Thyroid gland (tissue), 4 donors: ENCODE data around the gene SCFD2. TPM values are rescaled to one million over a fixed set of nuclear protein-coding genes. Genes with fewer than 3 reads are reported as not detected.
"Not testable (repeated sequence)": the region's sequence is repeated elsewhere in the genome, so short reads cannot be mapped to it uniquely, and the experiment has no call there.

Source experiments
- DNase-seq, 2 donors: peaks; one replicate each; pipeline ENCODE4 v3.0.0-alpha.2; 2019
- H3K27ac ChIP-seq, 3 donors: fragments of 200-600 bp; sonication (generic); 1 replicate in 2 of 3; 2 replicates in 1 of 3; pipeline ENCODE4 v1.5.1; 2016 to 2019; ENCODE audit warnings: mild to moderate bottlenecking in 1 of 3, moderate library complexity in 1 of 3
- H3K27me3 ChIP-seq: fragments of 200-600 bp; sonication (generic); one replicate; pipeline ENCODE4 v1.5.1; 2019
- H3K36me3 ChIP-seq, 2 donors: fragments of 200-600 bp; sonication (generic); one replicate each; pipeline ENCODE4 v1.5.1; 2016 to 2019
- H3K4me1 ChIP-seq, 2 donors: fragments of 200-600 bp; sonication (generic); one replicate each; pipeline ENCODE4 v1.5.1; 2017 to 2019
- H3K4me3 ChIP-seq, 3 donors: fragments of 200-600 bp; sonication (generic); replicated peaks in 1 of 3; 1 replicate in 2 of 3; 2 replicates in 1 of 3; pipeline ENCODE4 v1.5.1; 2016; ENCODE audit warnings: mild to moderate bottlenecking in 1 of 3
- H3K9me3 ChIP-seq: fragments of 200-600 bp; sonication (generic); one replicate; pipeline ENCODE4 v1.5.1; 2017
- POLR2A ChIP-seq, 2 donors: fragments of 450-650 bp; IDR thresholded peaks; one replicate each; pipeline ENCODE4 v1.6.1; 2017; ENCODE audit warnings: antibody characterized with exemption in 2 of 2, mild to moderate bottlenecking in 2 of 2, moderate library complexity in 1 of 2
- WGBS, 2 donors: methylation state at CpG; one replicate each; pipeline ENCODE4 v1.1.5; 2017; 5-methylcytosine and 5-hydroxymethylcytosine counted together
- intact Hi-C: fragments of 100-400 bp; cut with DNase I; formaldehyde crosslinking; loops from one replicate; pipeline ENCODE4 v1.15.1; 2023
- total RNA-seq, 4 donors: library from RNA; depleted of rRNA; stranded (reverse); fragments of >200 nt; gene quantifications; one replicate each; pipeline ENCODE4 v1.2.3, GENCODE V29; 2016
- TF ChIP-seq, protein P1 (sequence below), 6 experiments: fragments of 200-600 bp in 3 of 6; fragments of 450-650 bp in 3 of 6; sonication (generic) in 3 of 6; IDR thresholded peaks; one replicate each; pipeline ENCODE4 v1.5.1; 2016 to 2019; ENCODE audit warnings: antibody characterized with exemption in 6 of 6, mild to moderate bottlenecking in 2 of 6, inconsistent platforms in 1 of 6, moderate library complexity in 1 of 6

SCFD2 gene
- total RNA-seq, 4 donors from 2014 or later: 10.3 to 32.9 (median 28.2) TPM

DNA sequence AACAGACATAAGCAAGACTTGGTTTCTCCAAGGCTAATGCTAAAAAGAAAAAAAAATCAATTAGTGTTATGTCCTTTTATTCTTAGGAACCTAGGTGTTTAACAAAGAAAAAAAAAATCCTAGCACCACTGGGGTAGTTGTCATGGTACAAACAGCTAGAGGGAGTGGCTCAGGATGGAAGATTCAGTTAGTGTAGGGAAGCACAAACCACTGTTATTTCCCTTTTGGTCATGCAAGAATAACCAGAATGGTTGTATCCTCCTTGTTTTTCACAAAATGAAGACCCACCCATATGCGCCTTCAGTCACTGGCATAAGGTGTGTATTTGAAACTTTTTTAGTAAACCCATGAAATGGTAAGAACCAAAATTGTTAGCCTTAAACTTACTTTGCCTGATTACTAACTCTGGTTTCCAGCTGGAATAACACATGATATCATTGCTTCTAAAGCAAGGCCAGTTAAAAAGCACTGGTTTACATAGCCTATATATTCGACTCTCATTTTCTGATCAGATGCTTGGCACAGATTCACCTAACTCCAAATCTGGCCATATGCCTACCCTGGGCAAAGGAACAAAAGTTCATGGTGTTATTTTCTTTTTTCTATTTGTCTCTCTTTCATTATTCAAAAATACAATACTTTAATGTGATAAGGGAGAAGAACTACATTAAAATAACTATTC is 132.6 kb downstream of the SCFD2 start:
- Histone ChIP-seq H3K9me3 (no peaks in the 10 kb centered on the region), H3K27ac (no peak overlapping the region), H3K4me3 (no peak overlapping the region), H3K36me3 (no peaks in the 10 kb centered on the region), H3K4me1 (no peaks in the 10 kb centered on the region), H3K27me3 (no peaks in the 10 kb centered on the region)
- TF ChIP-seq, protein P1, sequence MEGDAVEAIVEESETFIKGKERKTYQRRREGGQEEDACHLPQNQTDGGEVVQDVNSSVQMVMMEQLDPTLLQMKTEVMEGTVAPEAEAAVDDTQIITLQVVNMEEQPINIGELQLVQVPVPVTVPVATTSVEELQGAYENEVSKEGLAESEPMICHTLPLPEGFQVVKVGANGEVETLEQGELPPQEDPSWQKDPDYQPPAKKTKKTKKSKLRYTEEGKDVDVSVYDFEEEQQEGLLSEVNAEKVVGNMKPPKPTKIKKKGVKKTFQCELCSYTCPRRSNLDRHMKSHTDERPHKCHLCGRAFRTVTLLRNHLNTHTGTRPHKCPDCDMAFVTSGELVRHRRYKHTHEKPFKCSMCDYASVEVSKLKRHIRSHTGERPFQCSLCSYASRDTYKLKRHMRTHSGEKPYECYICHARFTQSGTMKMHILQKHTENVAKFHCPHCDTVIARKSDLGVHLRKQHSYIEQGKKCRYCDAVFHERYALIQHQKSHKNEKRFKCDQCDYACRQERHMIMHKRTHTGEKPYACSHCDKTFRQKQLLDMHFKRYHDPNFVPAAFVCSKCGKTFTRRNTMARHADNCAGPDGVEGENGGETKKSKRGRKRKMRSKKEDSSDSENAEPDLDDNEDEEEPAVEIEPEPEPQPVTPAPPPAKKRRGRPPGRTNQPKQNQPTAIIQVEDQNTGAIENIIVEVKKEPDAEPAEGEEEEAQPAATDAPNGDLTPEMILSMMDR (IDR thresholded peaks at IDR 0.05): no peak
- no peak for TF ChIP-seq POLR2A (IDR thresholded peaks at IDR 0.05)
- 82 to 88% methylated on average over 2 of the region's 2 CpGs for WGBS, 2 donors
- DNase-seq: no peak
- intact Hi-C loops: no loop called here

DNA sequence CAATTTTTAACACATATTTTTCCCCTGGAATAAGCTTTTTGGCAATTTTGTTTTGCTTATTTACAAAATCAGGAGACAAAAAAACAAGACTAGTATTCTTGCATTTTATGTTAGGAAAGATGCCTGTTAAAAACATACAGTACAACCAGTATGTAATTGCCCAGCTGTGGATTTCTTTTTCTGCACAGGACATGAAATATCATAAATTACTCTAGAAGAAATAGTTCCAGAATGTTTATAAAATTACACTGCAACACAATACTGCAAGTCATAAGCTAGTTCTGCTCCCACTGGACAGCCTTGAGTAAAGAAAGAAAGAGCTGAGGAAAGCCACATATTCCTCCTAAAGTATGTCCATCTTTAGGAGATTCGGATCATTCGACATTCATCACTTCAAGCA is 133.5 kb downstream of the SCFD2 start:
- 87% methylated on average over 2 of the region's 2 CpGs for WGBS, 2 donors
- Histone ChIP-seq H3K4me3 (no peak overlapping the region), H3K4me1 (no peaks in the 10 kb centered on the region), H3K27me3 (no peaks in the 10 kb centered on the region), H3K36me3 (no peaks in the 10 kb centered on the region), H3K9me3 (no peaks in the 10 kb centered on the region), H3K27ac (no peak overlapping the region)
- no peak for TF ChIP-seq POLR2A (IDR thresholded peaks at IDR 0.05)
- TF ChIP-seq, protein P1 (IDR thresholded peaks at IDR 0.05): no peak
- intact Hi-C loops: no loop called here
- no peak for DNase-seq

DNA sequence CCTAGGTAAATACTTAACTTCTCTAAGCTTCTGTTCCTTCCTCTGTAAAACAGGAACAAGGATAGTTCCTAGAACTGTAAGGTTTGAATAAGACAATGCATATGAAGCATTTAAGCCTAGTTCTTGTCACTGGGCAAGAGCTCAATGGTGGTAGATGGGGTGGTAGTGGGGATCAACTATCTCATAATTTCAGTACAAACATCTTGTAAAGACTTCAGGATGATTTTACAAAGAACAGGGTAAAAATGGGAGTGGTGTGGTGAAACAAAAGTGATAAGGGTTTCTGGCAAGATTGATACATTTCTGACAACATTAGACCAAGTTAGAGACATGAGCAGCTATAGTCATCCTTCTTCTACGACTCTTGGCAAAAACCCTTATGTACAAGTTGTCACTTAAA is 137.8 kb downstream of the SCFD2 start:
- H3K4me1 ChIP-seq: no peaks in the 10 kb centered on the region
- intact Hi-C loops: no loop called here
- no peaks in the 10 kb centered on the region for H3K36me3 ChIP-seq
- no peak overlapping the region for H3K4me3 ChIP-seq
- WGBS, 2 donors: 94 to 100% methylated on average over 1 of the region's 1 CpG
- no peak for TF ChIP-seq POLR2A (IDR thresholded peaks at IDR 0.05)
- TF ChIP-seq, protein P1 (IDR thresholded peaks at IDR 0.05): no peak
- no peaks in the 10 kb centered on the region for H3K27me3 ChIP-seq
- DNase-seq: no peak
- no peaks in the 10 kb centered on the region for H3K9me3 ChIP-seq
- no peak overlapping the region for H3K27ac ChIP-seq

DNA sequence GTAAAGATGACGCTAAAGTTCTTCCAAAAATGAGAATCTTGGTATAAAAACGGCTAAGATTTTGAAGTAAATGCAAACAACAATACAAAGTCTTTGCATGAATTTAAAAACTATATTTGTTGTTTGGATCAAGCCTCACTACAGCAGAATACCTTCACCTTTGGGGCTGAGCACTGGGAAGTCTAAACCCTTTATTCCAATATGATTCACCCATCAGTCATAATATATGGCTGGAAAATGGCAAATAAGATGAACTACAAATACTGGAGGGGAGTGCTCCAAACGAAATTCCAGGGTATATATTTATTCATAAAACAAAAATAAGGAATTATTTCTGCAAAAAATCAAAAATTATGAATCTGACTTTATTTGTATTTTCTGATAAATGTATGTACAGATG is 138.4 kb downstream of the SCFD2 start:
- no peak for DNase-seq
- TF ChIP-seq, protein P1 (IDR thresholded peaks at IDR 0.05): no peak
- TF ChIP-seq POLR2A (IDR thresholded peaks at IDR 0.05): no peak
- no peak overlapping the region for H3K27ac ChIP-seq
- 81 to 83% methylated on average over 3 of the region's 3 CpGs for WGBS, 2 donors
- H3K9me3 ChIP-seq: no peaks in the 10 kb centered on the region
- H3K36me3 ChIP-seq: no peaks in the 10 kb centered on the region
- intact Hi-C loops: no loop called here
- H3K27me3 ChIP-seq: no peaks in the 10 kb centered on the region
- no peaks in the 10 kb centered on the region for H3K4me1 ChIP-seq
- no peak overlapping the region for H3K4me3 ChIP-seq

DNA sequence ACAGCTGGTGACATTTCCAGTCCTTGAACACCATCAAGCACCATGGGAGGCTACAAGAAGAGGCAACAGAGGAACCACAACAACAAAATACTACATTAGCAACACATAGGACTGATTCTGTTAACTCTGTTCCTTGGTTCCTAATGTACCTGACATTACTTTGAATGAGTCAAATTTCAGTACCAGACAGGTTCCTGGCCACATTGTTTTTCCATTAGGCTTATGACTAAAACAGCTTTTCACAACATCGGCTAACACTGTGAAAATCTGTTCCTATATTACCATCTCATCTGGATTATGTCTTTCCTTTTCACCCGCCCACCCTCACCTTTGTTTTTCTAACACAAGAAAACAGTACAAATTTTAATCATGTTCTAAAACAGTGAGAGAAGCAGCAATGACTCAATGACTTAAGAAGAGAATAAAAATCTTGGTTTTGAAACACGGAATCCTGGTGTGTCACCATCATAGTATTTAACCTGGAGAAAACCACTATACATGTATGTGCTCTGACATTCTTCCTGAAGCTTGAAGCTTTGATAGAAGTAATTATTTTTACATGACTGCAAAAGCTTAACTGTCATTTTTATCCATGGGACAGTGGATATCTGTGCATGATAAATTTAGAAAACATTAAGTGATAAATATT is 143.9 kb downstream of the SCFD2 start:
- Histone ChIP-seq H3K9me3 (no peaks in the 10 kb centered on the region), H3K36me3 (no peaks in the 10 kb centered on the region), H3K4me1 (no peaks in the 10 kb centered on the region), H3K27ac (no peak overlapping the region), H3K27me3 (no peaks in the 10 kb centered on the region), H3K4me3 (no peak overlapping the region)
- no peak for DNase-seq
- intact Hi-C loops: no loop called here
- TF ChIP-seq POLR2A (IDR thresholded peaks at IDR 0.05): no peak
- TF ChIP-seq, protein P1 (IDR thresholded peaks at IDR 0.05): no peak
- 91 to 95% methylated on average over 3 of the region's 3 CpGs for WGBS, 2 donors

DNA sequence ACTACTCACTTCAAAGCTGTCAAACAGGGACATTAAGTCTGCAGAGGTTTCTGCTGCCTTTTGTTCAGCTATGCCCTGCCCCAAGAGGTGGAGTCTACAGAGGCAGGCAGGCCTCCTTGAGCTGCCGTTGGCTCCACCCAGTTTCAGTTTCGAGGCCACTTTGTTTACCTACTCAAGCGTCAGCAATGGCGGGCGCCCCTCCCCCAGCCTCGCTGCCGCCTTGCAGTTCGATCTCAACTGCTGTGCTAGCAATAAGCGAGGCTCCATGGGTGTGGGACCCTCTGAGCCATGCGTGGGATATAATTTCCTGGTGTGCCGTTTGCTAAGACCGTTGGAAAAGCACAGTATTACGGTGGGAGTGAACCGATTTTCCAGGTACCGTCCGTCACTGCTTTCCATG is 146.7 kb downstream of the SCFD2 start:
- intact Hi-C loops, H3K9me3 ChIP-seq, H3K4me1 ChIP-seq, H3K36me3 ChIP-seq, H3K27ac ChIP-seq, H3K4me3 ChIP-seq, DNase-seq, H3K27me3 ChIP-seq: not testable (repeated sequence)
- WGBS, 2 donors: 98% methylated on average over 16 of the region's 16 CpGs
